A549 (cell line): Measurements from ENCODE around the gene CENPK. TPM values are rescaled to one million over a fixed set of nuclear protein-coding genes. Genes with fewer than 3 reads are reported as not detected.

Source experiments
- ATAC-seq, 2 experiments: fragments of 200-7000 bp in 1 of 2; fragments of >200 bp in 1 of 2; cut with Nextera tagmentation in 1 of 2; cut with Tn5 transposase in 1 of 2; 3 replicates each; pipeline versions ENCODE4 v1.8.0 to v1.9.1; 2018 to 2020; ENCODE audit warnings: mild to moderate bottlenecking in 1 of 2, moderate library complexity in 1 of 2
- CTCF ChIA-PET: fragments of 300-600 bp; sonication (Branson Sonifier 250); formaldehyde crosslinking; extraction: SDS; loops from one replicate; lab custom pipeline; 2021; ENCODE audit warnings: antibody characterized with exemption, inconsistent platforms; lab: Yijun Ruan, JAX
- POLR2A ChIA-PET: fragments of 350-600 bp; formaldehyde crosslinking; extraction: SDS; loops from one replicate; lab custom pipeline; 2021; ENCODE audit warnings: antibody characterized with exemption, inconsistent platforms; lab: Yijun Ruan, JAX
- DNase-seq, 2 experiments: peaks; one replicate each; pipeline versions ENCODE4 v3.0.0 to v3.0.0-alpha.2; 2011 to 2016; ENCODE audit warnings: low read depth in 1 of 2, low spot score in 1 of 2
- FAIRE-seq: peaks from 2 replicates; lab custom pipeline; 2011; peaks lifted over from hg19 to GRCh38; lab: Jason Lieb, UNC
- H3K27ac ChIP-seq, 2 experiments: fragments of >200 bp; sonication (Bioruptor Twin); formaldehyde crosslinking; 3 replicates each; pipeline ENCODE4 v1.5.1; 2016 to 2017
- H3K4me1 ChIP-seq: fragments of >200 bp; sonication (Bioruptor Twin); formaldehyde crosslinking; 3 replicates; pipeline ENCODE4 v1.6.1; 2016
- H3K4me2 ChIP-seq: fragments of >200 bp; sonication (Bioruptor Twin); formaldehyde crosslinking; 3 replicates; pipeline ENCODE4 v1.6.1; 2016
- H3K4me3 ChIP-seq: fragments of >200 bp; sonication (Bioruptor Twin); formaldehyde crosslinking; 3 replicates; pipeline ENCODE4 v1.5.1; 2016
- H3K9me3 ChIP-seq: fragments of >200 bp; sonication (Bioruptor Twin); formaldehyde crosslinking; 3 replicates; pipeline ENCODE4 v1.6.1; 2016
- CBX2 ChIP-seq: fragments of 200-600 bp; sonication (generic); IDR thresholded peaks from 2 replicates; pipeline ENCODE4 v1.6.1; 2016; ENCODE audit warnings: low read depth, mild to moderate bottlenecking, borderline replicate concordance
- CBX8 ChIP-seq: fragments of 200-600 bp; sonication (generic); IDR thresholded peaks from 2 replicates; pipeline ENCODE4 v1.6.1; 2016
- CHD2 ChIP-seq: fragments of 150-350 bp; IDR thresholded peaks from 2 replicates; pipeline ENCODE4 v1.6.1; 2014; ENCODE audit warnings: low read length; ENCODE audit not compliant: partially characterized antibody
- CHD4 ChIP-seq: fragments of 200-600 bp; sonication (generic); IDR thresholded peaks from 2 replicates; pipeline ENCODE4 v1.6.1; 2016; ENCODE audit warnings: antibody characterized with exemption, mild to moderate bottlenecking, borderline replicate concordance
- EHF ChIP-seq: fragments of 250-450 bp; sonication (Bioruptor Pico); IDR thresholded peaks from 2 replicates; pipeline ENCODE4 v1.5.0; 2020; ENCODE audit warnings: mild to moderate bottlenecking
- ESRRA ChIP-seq: fragments of 150-350 bp; IDR thresholded peaks from 2 replicates; pipeline ENCODE4 v1.6.1; 2014; ENCODE audit warnings: mild to moderate bottlenecking, low read length, borderline replicate concordance
- FOXS1 ChIP-seq: fragments of 250-450 bp; sonication (Bioruptor Pico); IDR thresholded peaks from 2 replicates; pipeline ENCODE4 v1.5.0; 2020; ENCODE audit warnings: mild to moderate bottlenecking, moderate library complexity
- HOXB13 ChIP-seq: fragments of 250-450 bp; sonication (Bioruptor Pico); IDR thresholded peaks from 2 replicates; pipeline ENCODE4 v1.5.0; 2020; ENCODE audit warnings: low read depth, mild to moderate bottlenecking, moderate library complexity
- HOXB5 ChIP-seq: fragments of 250-450 bp; sonication (Bioruptor Pico); IDR thresholded peaks from 2 replicates; pipeline ENCODE4 v1.5.0; 2020; ENCODE audit warnings: mild to moderate bottlenecking, moderate library complexity
- JUN ChIP-seq, 2 experiments: fragments of >200 bp; sonication (Bioruptor Twin); formaldehyde crosslinking; IDR thresholded peaks; 2 replicates in 1 of 2; 3 replicates in 1 of 2; pipeline ENCODE4 v1.6.1; 2016 to 2017
- KDM5A ChIP-seq: fragments of 200-600 bp; sonication (generic); IDR thresholded peaks from 2 replicates; pipeline ENCODE4 v1.6.1; 2016; ENCODE audit warnings: antibody characterized with exemption, mild to moderate bottlenecking
- MAFK ChIP-seq: fragments of 450-650 bp; IDR thresholded peaks from 2 replicates; pipeline ENCODE4 v1.6.1; 2014; ENCODE audit not compliant: partially characterized antibody
- NPAS2 ChIP-seq: fragments of 250-450 bp; sonication (Bioruptor Pico); IDR thresholded peaks from 2 replicates; pipeline ENCODE4 v1.8.0; 2022; ENCODE audit warnings: mild to moderate bottlenecking, moderate library complexity, borderline replicate concordance
- PHF8 ChIP-seq: fragments of 200-600 bp; sonication (generic); IDR thresholded peaks from 2 replicates; pipeline ENCODE4 v1.6.1; 2016; ENCODE audit warnings: low read depth, mild to moderate bottlenecking, antibody characterized with exemption, moderate library complexity, borderline replicate concordance
- POLR2A ChIP-seq: IDR thresholded peaks from 2 replicates; pipeline ENCODE4 v1.6.1; 2012; ENCODE audit warnings: mild to moderate bottlenecking, low read length
- RARB ChIP-seq: fragments of 250-450 bp; sonication (Bioruptor Pico); IDR thresholded peaks from 2 replicates; pipeline ENCODE4 v1.8.0; 2021; ENCODE audit warnings: mild to moderate bottlenecking, moderate library complexity
- RCOR1 ChIP-seq: fragments of 150-350 bp; IDR thresholded peaks from 2 replicates; pipeline ENCODE4 v1.6.1; 2014; ENCODE audit warnings: antibody characterized with exemption, low read length, low read depth
- SMC3 ChIP-seq: fragments of >200 bp; sonication (Bioruptor Twin); formaldehyde crosslinking; IDR thresholded peaks from 3 replicates; pipeline ENCODE4 v1.6.1; 2018; ENCODE audit warnings: inconsistent platforms
- TP53 ChIP-seq: fragments of 250-450 bp; sonication (Bioruptor Pico); IDR thresholded peaks from 2 replicates; pipeline ENCODE4 v1.5.0; 2021; ENCODE audit warnings: mild to moderate bottlenecking, moderate library complexity
- ZFP36 ChIP-seq: fragments of 450-650 bp; IDR thresholded peaks from 2 replicates; pipeline ENCODE4 v1.6.1; 2014; ENCODE audit warnings: borderline replicate concordance; ENCODE audit not compliant: partially characterized antibody
- WGBS: methylation state at CpG from one replicate; pipeline ENCODE4 v1.1.6; 2017; ENCODE audit errors: missing lambda C conversion rate; 5-methylcytosine and 5-hydroxymethylcytosine counted together
- polyA plus RNA-seq, 4 experiments: library from polyadenylated mRNA; depleted of rRNA in 3 of 4; stranded (reverse); fragments of >200 nt; fragmentation: RNase III in 1 of 4; extraction: RNeasy Plus Mini Kit Qiagen cat#74134 plus additional on column Dnase treatment in 1 of 4; gene quantifications; 2 replicates in 3 of 4; 3 replicates in 1 of 4; pipeline ENCODE4 v1.2.3, GENCODE V29; 2011 to 2017
- TF ChIP-seq, protein P1 (sequence below): fragments of 200-600 bp; sonication (generic); IDR thresholded peaks from 2 replicates; pipeline ENCODE4 v1.6.1; 2016; ENCODE audit warnings: antibody characterized with exemption, mild to moderate bottlenecking, moderate library complexity
- TF ChIP-seq, protein P2 (sequence below): IDR thresholded peaks from 2 replicates; pipeline ENCODE4 v1.6.1; 2012
- TF ChIP-seq, protein P3 (sequence below): fragments of >200 bp; sonication (Bioruptor Twin); formaldehyde crosslinking; IDR thresholded peaks from 3 replicates; pipeline ENCODE4 v1.6.1; 2016
- TF ChIP-seq, protein P4 (sequence below): fragments of >200 bp; sonication (Bioruptor Twin); formaldehyde crosslinking; IDR thresholded peaks from 3 replicates; pipeline ENCODE4 v1.5.1; 2016

The CENPK gene
- polyA plus RNA-seq, 2 of the 4 experiments (the other 2 are of a cell fraction), result 71.2 to 72.7 TPM

DNA sequence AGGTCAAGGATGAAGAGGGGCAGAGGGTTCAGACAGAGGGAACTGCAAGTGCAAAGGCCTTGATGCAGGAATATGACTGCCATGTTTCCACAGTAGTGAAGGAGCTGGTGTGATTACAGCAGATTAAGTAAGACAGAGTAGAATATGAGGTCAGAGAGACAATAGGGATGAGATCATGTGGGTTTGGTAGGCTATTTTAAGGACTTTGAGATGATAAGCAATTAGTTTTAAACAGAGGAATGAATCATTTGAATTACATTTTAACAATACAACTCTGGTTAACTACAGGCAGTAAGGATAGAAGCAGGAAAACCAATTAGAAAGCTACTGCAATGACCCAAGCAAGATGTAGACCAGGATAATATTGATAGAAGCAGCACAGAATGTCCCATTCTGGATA lies 7.7 kb downstream of the CENPK start:
- Histone ChIP-seq H3K9me3 (no peaks in the 10 kb centered on the region), H3K4me1 (no peaks in the 10 kb centered on the region), H3K27ac (no peak overlapping the region), H3K4me3 (no peak overlapping the region), H3K4me2 (no peak overlapping the region)
- DNase-seq (no peak), FAIRE-seq (no peak), ATAC-seq (no peak)
- ChIA-PET CTCF (no interaction called here), POLR2A (no interaction called here)
- TF ChIP-seq TP53 (CRISPR knock-in tag), result no peak
- TF ChIP-seq, protein P1, sequence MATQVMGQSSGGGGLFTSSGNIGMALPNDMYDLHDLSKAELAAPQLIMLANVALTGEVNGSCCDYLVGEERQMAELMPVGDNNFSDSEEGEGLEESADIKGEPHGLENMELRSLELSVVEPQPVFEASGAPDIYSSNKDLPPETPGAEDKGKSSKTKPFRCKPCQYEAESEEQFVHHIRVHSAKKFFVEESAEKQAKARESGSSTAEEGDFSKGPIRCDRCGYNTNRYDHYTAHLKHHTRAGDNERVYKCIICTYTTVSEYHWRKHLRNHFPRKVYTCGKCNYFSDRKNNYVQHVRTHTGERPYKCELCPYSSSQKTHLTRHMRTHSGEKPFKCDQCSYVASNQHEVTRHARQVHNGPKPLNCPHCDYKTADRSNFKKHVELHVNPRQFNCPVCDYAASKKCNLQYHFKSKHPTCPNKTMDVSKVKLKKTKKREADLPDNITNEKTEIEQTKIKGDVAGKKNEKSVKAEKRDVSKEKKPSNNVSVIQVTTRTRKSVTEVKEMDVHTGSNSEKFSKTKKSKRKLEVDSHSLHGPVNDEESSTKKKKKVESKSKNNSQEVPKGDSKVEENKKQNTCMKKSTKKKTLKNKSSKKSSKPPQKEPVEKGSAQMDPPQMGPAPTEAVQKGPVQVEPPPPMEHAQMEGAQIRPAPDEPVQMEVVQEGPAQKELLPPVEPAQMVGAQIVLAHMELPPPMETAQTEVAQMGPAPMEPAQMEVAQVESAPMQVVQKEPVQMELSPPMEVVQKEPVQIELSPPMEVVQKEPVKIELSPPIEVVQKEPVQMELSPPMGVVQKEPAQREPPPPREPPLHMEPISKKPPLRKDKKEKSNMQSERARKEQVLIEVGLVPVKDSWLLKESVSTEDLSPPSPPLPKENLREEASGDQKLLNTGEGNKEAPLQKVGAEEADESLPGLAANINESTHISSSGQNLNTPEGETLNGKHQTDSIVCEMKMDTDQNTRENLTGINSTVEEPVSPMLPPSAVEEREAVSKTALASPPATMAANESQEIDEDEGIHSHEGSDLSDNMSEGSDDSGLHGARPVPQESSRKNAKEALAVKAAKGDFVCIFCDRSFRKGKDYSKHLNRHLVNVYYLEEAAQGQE, result no peak
- TF ChIP-seq SMC3, result no peak
- no peak for TF ChIP-seq NPAS2
- no peak for TF ChIP-seq RARB (CRISPR knock-in tag)
- no peak for TF ChIP-seq FOXS1 (CRISPR knock-in tag)
- no peak for TF ChIP-seq PHF8
- no peak for TF ChIP-seq POLR2A
- no peak for TF ChIP-seq JUN (IDR thresholded peaks at IDR 0.05)

DNA sequence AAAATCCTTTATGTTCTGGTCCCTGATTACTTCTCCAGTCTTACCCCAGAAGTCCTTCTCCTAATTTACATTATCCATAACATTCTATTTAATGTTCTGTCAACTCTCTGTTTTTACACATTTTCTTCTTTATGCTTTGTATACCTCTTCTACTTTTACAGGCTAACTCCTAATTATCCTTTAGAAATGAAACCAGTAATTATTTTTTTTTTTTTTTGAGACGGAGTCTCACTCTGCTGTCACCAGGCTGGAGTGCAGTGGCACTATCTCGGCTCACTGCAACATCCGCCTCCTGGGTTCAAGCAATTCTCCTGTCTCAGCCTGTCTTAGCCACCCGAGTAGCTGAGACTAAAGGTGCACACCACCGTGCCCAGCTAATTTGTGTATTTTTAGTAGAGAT lies 9.0 kb downstream of the CENPK start:
- 76% methylated on average over 5 of the region's 5 CpGs for WGBS
- Histone ChIP-seq H3K27ac (no peak overlapping the region), H3K9me3 (no peaks in the 10 kb centered on the region), H3K4me1 (no peaks in the 10 kb centered on the region), H3K4me2 (no peak overlapping the region), H3K4me3 (no peak overlapping the region)
- TF ChIP-seq POLR2A (no peak), CHD4 (no peak), ZFP36 (no peak), MAFK (no peak), ESRRA (no peak), EHF (CRISPR knock-in tag) (no peak), HOXB5 (CRISPR knock-in tag) (no peak)
- TF ChIP-seq, protein P2, sequence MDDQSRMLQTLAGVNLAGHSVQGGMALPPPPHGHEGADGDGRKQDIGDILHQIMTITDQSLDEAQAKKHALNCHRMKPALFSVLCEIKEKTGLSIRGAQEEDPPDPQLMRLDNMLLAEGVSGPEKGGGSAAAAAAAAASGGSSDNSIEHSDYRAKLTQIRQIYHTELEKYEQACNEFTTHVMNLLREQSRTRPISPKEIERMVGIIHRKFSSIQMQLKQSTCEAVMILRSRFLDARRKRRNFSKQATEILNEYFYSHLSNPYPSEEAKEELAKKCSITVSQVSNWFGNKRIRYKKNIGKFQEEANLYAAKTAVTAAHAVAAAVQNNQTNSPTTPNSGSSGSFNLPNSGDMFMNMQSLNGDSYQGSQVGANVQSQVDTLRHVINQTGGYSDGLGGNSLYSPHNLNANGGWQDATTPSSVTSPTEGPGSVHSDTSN, result no peak
- CTCF ChIA-PET, result no interaction called here
- POLR2A ChIA-PET, result interaction anchor here (2.4 kb wide), 1 partner anchor 9 kb away, joined by 9 read pairs; the partner anchor contains the start of genes CENPK and PPWD1
- DNase-seq, result no peak
- ATAC-seq, result no peak
- no peak for FAIRE-seq

DNA sequence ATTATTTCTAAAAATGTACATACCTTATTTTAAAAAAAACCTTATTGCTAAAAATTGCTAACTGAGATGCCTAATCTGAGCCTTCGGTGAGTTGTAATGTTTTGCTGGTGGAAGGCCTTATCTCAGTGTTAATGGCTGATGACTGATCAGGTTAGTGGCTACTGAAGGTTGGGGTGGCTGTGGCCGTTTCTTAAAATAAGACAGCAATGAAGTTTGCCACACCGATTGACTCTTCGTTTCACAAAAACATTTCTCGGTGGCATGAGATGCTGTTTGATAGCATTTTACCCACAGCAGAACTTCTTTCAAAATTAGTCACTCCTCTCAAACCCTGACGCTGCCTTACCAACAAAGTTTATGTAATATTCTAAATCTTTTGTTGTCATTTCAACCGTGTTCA lies 14.7 kb downstream of the CENPK start:
- Histone ChIP-seq H3K4me2 (no peak overlapping the region), H3K27ac (no peak overlapping the region), H3K4me3 (no peak overlapping the region), H3K9me3 (no peaks in the 10 kb centered on the region), H3K4me1 (no peaks in the 10 kb centered on the region)
- FAIRE-seq (no peak), ATAC-seq (no peak), DNase-seq (no peak)
- WGBS, result 93% methylated on average over 7 of the region's 7 CpGs
- ChIA-PET POLR2A (no interaction called here), CTCF (interaction anchor here (1.2 kb wide), 1 partner anchor 8 kb away, joined by 4 read pairs; no protein-coding TSS in a partner anchor)
- TF ChIP-seq KDM5A (no peak), SMC3 (no peak), RCOR1 (no peak), CBX8 (no peak), HOXB13 (no peak), CBX2 (no peak), ZFP36 (no peak), POLR2A (no peak), RARB (CRISPR knock-in tag) (no peak), CHD2 (no peak)
- TF ChIP-seq, protein P1, result no peak
- TF ChIP-seq, protein P3, sequence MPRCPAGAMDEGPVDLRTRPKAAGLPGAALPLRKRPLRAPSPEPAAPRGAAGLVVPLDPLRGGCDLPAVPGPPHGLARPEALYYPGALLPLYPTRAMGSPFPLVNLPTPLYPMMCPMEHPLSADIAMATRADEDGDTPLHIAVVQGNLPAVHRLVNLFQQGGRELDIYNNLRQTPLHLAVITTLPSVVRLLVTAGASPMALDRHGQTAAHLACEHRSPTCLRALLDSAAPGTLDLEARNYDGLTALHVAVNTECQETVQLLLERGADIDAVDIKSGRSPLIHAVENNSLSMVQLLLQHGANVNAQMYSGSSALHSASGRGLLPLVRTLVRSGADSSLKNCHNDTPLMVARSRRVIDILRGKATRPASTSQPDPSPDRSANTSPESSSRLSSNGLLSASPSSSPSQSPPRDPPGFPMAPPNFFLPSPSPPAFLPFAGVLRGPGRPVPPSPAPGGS, result no peak
- TF ChIP-seq, protein P4, sequence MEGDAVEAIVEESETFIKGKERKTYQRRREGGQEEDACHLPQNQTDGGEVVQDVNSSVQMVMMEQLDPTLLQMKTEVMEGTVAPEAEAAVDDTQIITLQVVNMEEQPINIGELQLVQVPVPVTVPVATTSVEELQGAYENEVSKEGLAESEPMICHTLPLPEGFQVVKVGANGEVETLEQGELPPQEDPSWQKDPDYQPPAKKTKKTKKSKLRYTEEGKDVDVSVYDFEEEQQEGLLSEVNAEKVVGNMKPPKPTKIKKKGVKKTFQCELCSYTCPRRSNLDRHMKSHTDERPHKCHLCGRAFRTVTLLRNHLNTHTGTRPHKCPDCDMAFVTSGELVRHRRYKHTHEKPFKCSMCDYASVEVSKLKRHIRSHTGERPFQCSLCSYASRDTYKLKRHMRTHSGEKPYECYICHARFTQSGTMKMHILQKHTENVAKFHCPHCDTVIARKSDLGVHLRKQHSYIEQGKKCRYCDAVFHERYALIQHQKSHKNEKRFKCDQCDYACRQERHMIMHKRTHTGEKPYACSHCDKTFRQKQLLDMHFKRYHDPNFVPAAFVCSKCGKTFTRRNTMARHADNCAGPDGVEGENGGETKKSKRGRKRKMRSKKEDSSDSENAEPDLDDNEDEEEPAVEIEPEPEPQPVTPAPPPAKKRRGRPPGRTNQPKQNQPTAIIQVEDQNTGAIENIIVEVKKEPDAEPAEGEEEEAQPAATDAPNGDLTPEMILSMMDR, result no peak
